HEK293 (cell line): ENCODE results near the gene CHRNA9.
A peak's percentile ranks its signal among the peaks of the same experiment; 100 is the strongest.

Experiments used
- CTCF ChIA-PET: fragments of 350-600 bp; formaldehyde crosslinking; extraction: SDS; loops from one replicate; lab custom pipeline; 2021; ENCODE audit warnings: antibody characterized with exemption; lab: Yijun Ruan, JAX
- POLR2A ChIA-PET: fragments of 300-600 bp; formaldehyde crosslinking; extraction: SDS; loops from one replicate; lab custom pipeline; 2020; ENCODE audit warnings: antibody characterized with exemption, inconsistent platforms; lab: Yijun Ruan, JAX
- H3K27ac ChIP-seq: fragments of 200-500 bp; sonication (Bioruptor generic); 2 replicates; pipeline ENCODE4 v1.5.1; 2014; ENCODE audit warnings: low read depth, low read length, control low read depth, inconsistent platforms; ENCODE audit errors: extremely low read depth
- H3K36me3 ChIP-seq, 2 experiments: fragments of 200-500 bp in 1 of 2; sonication (Bioruptor generic) in 1 of 2; 1 replicate in 1 of 2; 2 replicates in 1 of 2; pipeline ENCODE4 v1.5.1; 2014 to 2017; ENCODE audit warnings: inconsistent platforms in 2 of 2, low read length in 2 of 2; ENCODE audit not compliant: control insufficient read depth in 2 of 2, insufficient read depth in 1 of 2
- H3K4me1 ChIP-seq: fragments of 200-500 bp; sonication (Bioruptor generic); 2 replicates; pipeline ENCODE4 v1.5.1; 2014; ENCODE audit warnings: mild to moderate bottlenecking, low read length, inconsistent platforms; ENCODE audit not compliant: control insufficient read depth, insufficient read depth
- H3K4me3 ChIP-seq: 2 replicates; pipeline ENCODE4 v1.5.1; 2011; ENCODE audit warnings: low read depth, mild to moderate bottlenecking, control low read depth, low read length, moderate library complexity
- H3K9me3 ChIP-seq: fragments of 200-500 bp; sonication (Bioruptor generic); 2 replicates; pipeline ENCODE4 v1.5.1; 2014; ENCODE audit warnings: low read depth, low read length, inconsistent platforms; ENCODE audit not compliant: control insufficient read depth, insufficient read depth
- EGR2 ChIP-seq: fragments of 450-650 bp; formaldehyde crosslinking; IDR thresholded peaks from 2 replicates; pipeline ENCODE4 v1.5.1; 2016; ENCODE audit warnings: low read depth, missing biosample characterization, missing genetic modification characterization
- FEZF1 ChIP-seq: fragments of 450-650 bp; formaldehyde crosslinking; IDR thresholded peaks from 2 replicates; pipeline ENCODE4 v1.5.1; 2016; ENCODE audit warnings: missing biosample characterization, missing genetic modification characterization
- GLIS2 ChIP-seq: fragments of 450-650 bp; formaldehyde crosslinking; IDR thresholded peaks from 2 replicates; pipeline ENCODE4 v1.5.1; 2016; ENCODE audit warnings: missing biosample characterization, missing genetic modification characterization
- OSR2 ChIP-seq: fragments of 450-650 bp; formaldehyde crosslinking; IDR thresholded peaks from 2 replicates; pipeline ENCODE4 v1.5.1; 2016; ENCODE audit warnings: missing biosample characterization, missing genetic modification characterization
- PRDM1 ChIP-seq: fragments of 450-650 bp; formaldehyde crosslinking; IDR thresholded peaks from 2 replicates; pipeline ENCODE4; 2016; ENCODE audit warnings: missing biosample characterization, missing genetic modification characterization
- PRDM6 ChIP-seq: fragments of 450-650 bp; formaldehyde crosslinking; IDR thresholded peaks from 2 replicates; pipeline ENCODE4 v1.5.1; 2017; ENCODE audit warnings: missing biosample characterization, missing genetic modification characterization
- WT1 ChIP-seq: fragments of 450-650 bp; formaldehyde crosslinking; IDR thresholded peaks from 2 replicates; pipeline ENCODE4 v1.5.1; 2016; ENCODE audit warnings: missing biosample characterization, missing genetic modification characterization
- ZBTB10 ChIP-seq: fragments of 450-650 bp; formaldehyde crosslinking; IDR thresholded peaks from 2 replicates; pipeline ENCODE4 v1.5.1; 2016; ENCODE audit warnings: missing biosample characterization, missing genetic modification characterization
- ZBTB17 ChIP-seq: fragments of 450-650 bp; formaldehyde crosslinking; IDR thresholded peaks from 2 replicates; pipeline ENCODE4 v1.5.1; 2016; ENCODE audit warnings: missing biosample characterization, missing genetic modification characterization
- ZBTB21 ChIP-seq: fragments of 450-650 bp; formaldehyde crosslinking; IDR thresholded peaks from 2 replicates; pipeline ENCODE4 v1.5.1; 2017; ENCODE audit warnings: missing biosample characterization, missing genetic modification characterization
- ZBTB26 ChIP-seq: fragments of 450-650 bp; formaldehyde crosslinking; optimal IDR thresholded peaks from 2 replicates; pipeline ENCODE3; 2016; ENCODE audit warnings: missing biosample characterization, mild to moderate bottlenecking, missing genetic modification characterization
- ZIC2 ChIP-seq: fragments of 450-650 bp; formaldehyde crosslinking; IDR thresholded peaks from 2 replicates; pipeline ENCODE4 v1.5.1; 2016; ENCODE audit warnings: missing biosample characterization, missing genetic modification characterization
- ZNF10 ChIP-seq: fragments of 450-650 bp; formaldehyde crosslinking; IDR thresholded peaks from 2 replicates; pipeline ENCODE4 v1.5.1; 2017; ENCODE audit warnings: missing biosample characterization, missing genetic modification characterization
- ZNF114 ChIP-seq: fragments of 450-650 bp; formaldehyde crosslinking; IDR thresholded peaks from 2 replicates; pipeline ENCODE4 v1.5.0; 2017; ENCODE audit warnings: missing biosample characterization, missing genetic modification characterization
- ZNF146 ChIP-seq: fragments of 450-650 bp; formaldehyde crosslinking; IDR thresholded peaks from 2 replicates; pipeline ENCODE4 v1.5.1; 2016; ENCODE audit warnings: missing biosample characterization, missing genetic modification characterization
- ZNF169 ChIP-seq: fragments of 450-650 bp; formaldehyde crosslinking; IDR thresholded peaks from 2 replicates; pipeline ENCODE4 v1.5.1; 2016; ENCODE audit warnings: missing biosample characterization, missing genetic modification characterization
- ZNF362 ChIP-seq: fragments of 450-650 bp; formaldehyde crosslinking; IDR thresholded peaks from 2 replicates; pipeline ENCODE4 v1.5.1; 2016; ENCODE audit warnings: missing biosample characterization, missing genetic modification characterization
- ZNF37A ChIP-seq: fragments of 450-650 bp; IDR thresholded peaks from 2 replicates; pipeline ENCODE4 v1.5.1; 2018; ENCODE audit warnings: missing biosample characterization, missing genetic modification characterization
- ZNF501 ChIP-seq: fragments of 450-650 bp; formaldehyde crosslinking; IDR thresholded peaks from 2 replicates; pipeline ENCODE4 v1.5.1; 2016; ENCODE audit warnings: missing biosample characterization, missing genetic modification characterization
- ZNF621 ChIP-seq: fragments of 450-650 bp; formaldehyde crosslinking; IDR thresholded peaks from 2 replicates; pipeline ENCODE4 v1.5.1; 2017; ENCODE audit warnings: missing biosample characterization, missing genetic modification characterization
- ZNF629 ChIP-seq: fragments of 450-650 bp; formaldehyde crosslinking; IDR thresholded peaks from 2 replicates; pipeline ENCODE4 v1.5.1; 2017; ENCODE audit warnings: missing biosample characterization, missing genetic modification characterization
- ZNF701 ChIP-seq: fragments of 450-650 bp; formaldehyde crosslinking; IDR thresholded peaks from 2 replicates; pipeline ENCODE4 v1.5.1; 2016; ENCODE audit warnings: missing biosample characterization, missing genetic modification characterization
- ZNF707 ChIP-seq: fragments of 450-650 bp; formaldehyde crosslinking; IDR thresholded peaks from 2 replicates; pipeline ENCODE4 v1.5.1; 2016; ENCODE audit warnings: missing biosample characterization, missing genetic modification characterization
- ZNF76 ChIP-seq: fragments of 450-650 bp; formaldehyde crosslinking; IDR thresholded peaks from 2 replicates; pipeline ENCODE4; 2016; ENCODE audit warnings: low read depth, missing biosample characterization, missing genetic modification characterization, borderline replicate concordance
- ZNF768 ChIP-seq: fragments of 450-650 bp; formaldehyde crosslinking; IDR thresholded peaks from 2 replicates; pipeline ENCODE4 v1.5.1; 2018; ENCODE audit warnings: missing biosample characterization, mild to moderate bottlenecking, missing genetic modification characterization
- ZNF843 ChIP-seq: fragments of 450-650 bp; formaldehyde crosslinking; IDR thresholded peaks from 2 replicates; pipeline ENCODE4 v1.5.1; 2016; ENCODE audit warnings: missing biosample characterization, missing genetic modification characterization
- ZXDB ChIP-seq: fragments of 450-650 bp; formaldehyde crosslinking; IDR thresholded peaks from 2 replicates; pipeline ENCODE4 v1.5.1; 2016; ENCODE audit warnings: missing biosample characterization, missing genetic modification characterization

CHRNA9 gene

GRCh38 chr4:40395908-40396793 is 61.0 kb downstream of the CHRNA9 start (continued):
- TF ChIP-seq ZBTB10 (tag by site-specific recombination) (no peak), ZNF10 (peak; percentile 95), FEZF1 (peak; percentile 45; the same call in 1 of the 2 replicates), ZIC2 (tag by site-specific recombination) (peak; percentile 64), ZBTB17 (peak; percentile 82), WT1 (no peak; the same call in 1 of the 2 replicates), ZNF629 (tag by site-specific recombination) (0 out of 2 replicates have a peak, but pooled peaks have one; percentile 29), ZNF501 (tag by site-specific recombination) (peak; percentile 50; the same call in 1 of the 2 replicates), ZXDB (tag by site-specific recombination) (peak; percentile 71), ZBTB21 (tag by site-specific recombination) (0 out of 2 replicates have a peak, but pooled peaks have one; percentile 13), OSR2 (tag by site-specific recombination) (peak; percentile 85), ZNF169 (tag by site-specific recombination) (no peak), ZNF843 (tag by site-specific recombination) (peak; percentile 82), PRDM6 (tag by site-specific recombination) (peak; percentile 24; the same call in 1 of the 2 replicates), ZBTB26 (tag by site-specific recombination) (no peak)

- Histone ChIP-seq H3K27ac (no peak overlapping the region), H3K4me3 (no peak overlapping the region)
- no peak for TF ChIP-seq ZNF707 (tag by site-specific recombination)
- TF ChIP-seq ZNF37A (tag by site-specific recombination) = no peak
- no peak for TF ChIP-seq GLIS2 (tag by site-specific recombination)
- no peak for TF ChIP-seq ZNF362 (tag by site-specific recombination)
- TF ChIP-seq ZNF76 (tag by site-specific recombination) = no peak
- TF ChIP-seq ZNF114 (tag by site-specific recombination) = no peak
- TF ChIP-seq ZNF701 (tag by site-specific recombination) = no peak
- TF ChIP-seq ZNF146 (tag by site-specific recombination) = no peak
- no peak for TF ChIP-seq ZNF768
- no peak for TF ChIP-seq ZNF621 (tag by site-specific recombination)
- TF ChIP-seq EGR2 = no peak
- TF ChIP-seq PRDM1 = no peak
- TF ChIP-seq, all 188 proteins: peak for 0
- ChIA-PET CTCF (no interaction called here), POLR2A (no interaction called here)
- no peaks in the 10 kb centered on the region for H3K36me3 ChIP-seq
- H3K4me1 ChIP-seq = peaks cover 5% of the 10 kb centered on the region; the same call in 1 of the 2 replicates
- H3K9me3 ChIP-seq = no peaks in the 10 kb centered on the region
Observed at GRCh38 chr4:40399578-40399977, 64.4 kb downstream of the CHRNA9 start.
